ENCODE measurements around the gene ARL3.
"Not testable (repeated sequence)": the region's sequence is repeated elsewhere in the genome, so short reads cannot be mapped to it uniquely, and the experiment has no call there.

Gene ARL3

GRCh38 chr10:102701796-102702195 lies 12.4 kb downstream of the ARL3 start:
- DNase-seq, result no peak

GRCh38 chr10:102701272-102701671 lies 12.9 kb downstream of the ARL3 start:
- no peak for DNase-seq

- DNase-seq, result no peak
Observed at GRCh38 chr10:102698894-102699293, 15.3 kb downstream of the ARL3 start.

GRCh38 chr10:102696736-102697135 lies 17.5 kb downstream of the ARL3 start:
- DNase-seq, result no peak

- DNase-seq, result not testable (repeated sequence)
Observed at GRCh38 chr10:102695401-102695800, 18.8 kb downstream of the ARL3 start.

- no peak for DNase-seq
Observed at GRCh38 chr10:102691285-102692066, 22.7 kb downstream of the ARL3 start.

GRCh38 chr10:102683736-102684135 lies 30.5 kb downstream of the ARL3 start:
- DNase-seq, result no peak

GRCh38 chr10:102682981-102683380 lies 31.2 kb downstream of the ARL3 start:
- no peak for DNase-seq

GRCh38 chr10:102682416-102682815 lies 31.8 kb downstream of the ARL3 start:
- no peak for DNase-seq

- DNase-seq, result no peak
Observed at GRCh38 chr10:102681696-102682095, 32.5 kb downstream of the ARL3 start.

- no peak for DNase-seq
Observed at GRCh38 chr10:102679596-102679995, 34.6 kb downstream of the ARL3 start.

GRCh38 chr10:102678842-102679289 lies 35.3 kb downstream of the ARL3 start:
- no peak for DNase-seq

GRCh38 chr10:102678068-102678400 lies 36.2 kb downstream of the ARL3 start:
- DNase-seq, result no peak

GRCh38 chr10:102677331-102678067 lies 36.7 kb downstream of the ARL3 start:
- DNase-seq, result no peak

GRCh38 chr10:102676534-102677315 lies 37.5 kb downstream of the ARL3 start:
- no peak for DNase-seq

GRCh38 chr10:102675666-102676533 lies 38.3 kb downstream of the ARL3 start:
- no peak for DNase-seq

GRCh38 chr10:102675011-102675665 lies 39.1 kb downstream of the ARL3 start:
- DNase-seq, result no peak

- DNase-seq, result no peak
Observed at GRCh38 chr10:102674566-102674965, 39.6 kb downstream of the ARL3 start.

GRCh38 chr10:102673819-102674511 lies 40.2 kb downstream of the ARL3 start:
- no peak for DNase-seq

GRCh38 chr10:102673236-102673818 lies 40.9 kb downstream of the ARL3 start:
- DNase-seq, result no peak

- DNase-seq, result no peak
Observed at GRCh38 chr10:102670871-102671434, 43.2 kb downstream of the ARL3 start.
